Measurements from ENCODE around the gene KLF8. TPM values are rescaled to one million over a fixed set of nuclear protein-coding genes. Genes with fewer than 3 reads are reported as not detected.

The KLF8 gene
- total RNA-seq, 1 experiment from 2014 or later = 11.1 TPM

DNA sequence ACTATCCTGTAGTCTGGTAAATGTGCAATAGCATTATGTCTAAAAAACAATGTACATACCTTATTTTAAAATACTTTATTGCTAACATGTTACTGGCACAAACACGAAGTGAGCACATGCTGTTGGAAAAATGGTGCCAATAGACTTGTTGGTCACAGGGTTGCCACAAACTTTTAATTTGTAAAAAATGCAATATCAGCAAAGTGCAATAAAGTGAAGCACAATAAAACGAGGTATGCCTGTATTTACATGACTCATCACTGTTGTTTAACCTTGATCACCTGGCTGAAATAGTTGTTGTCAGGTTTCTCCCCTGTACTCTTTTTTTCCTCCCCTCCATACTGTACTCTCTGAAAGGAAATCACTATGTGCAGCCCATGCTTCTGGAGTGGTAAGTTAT lies 56.5 kb downstream of the KLF8 start (continued):
- TF ChIP-seq, protein P1, sequence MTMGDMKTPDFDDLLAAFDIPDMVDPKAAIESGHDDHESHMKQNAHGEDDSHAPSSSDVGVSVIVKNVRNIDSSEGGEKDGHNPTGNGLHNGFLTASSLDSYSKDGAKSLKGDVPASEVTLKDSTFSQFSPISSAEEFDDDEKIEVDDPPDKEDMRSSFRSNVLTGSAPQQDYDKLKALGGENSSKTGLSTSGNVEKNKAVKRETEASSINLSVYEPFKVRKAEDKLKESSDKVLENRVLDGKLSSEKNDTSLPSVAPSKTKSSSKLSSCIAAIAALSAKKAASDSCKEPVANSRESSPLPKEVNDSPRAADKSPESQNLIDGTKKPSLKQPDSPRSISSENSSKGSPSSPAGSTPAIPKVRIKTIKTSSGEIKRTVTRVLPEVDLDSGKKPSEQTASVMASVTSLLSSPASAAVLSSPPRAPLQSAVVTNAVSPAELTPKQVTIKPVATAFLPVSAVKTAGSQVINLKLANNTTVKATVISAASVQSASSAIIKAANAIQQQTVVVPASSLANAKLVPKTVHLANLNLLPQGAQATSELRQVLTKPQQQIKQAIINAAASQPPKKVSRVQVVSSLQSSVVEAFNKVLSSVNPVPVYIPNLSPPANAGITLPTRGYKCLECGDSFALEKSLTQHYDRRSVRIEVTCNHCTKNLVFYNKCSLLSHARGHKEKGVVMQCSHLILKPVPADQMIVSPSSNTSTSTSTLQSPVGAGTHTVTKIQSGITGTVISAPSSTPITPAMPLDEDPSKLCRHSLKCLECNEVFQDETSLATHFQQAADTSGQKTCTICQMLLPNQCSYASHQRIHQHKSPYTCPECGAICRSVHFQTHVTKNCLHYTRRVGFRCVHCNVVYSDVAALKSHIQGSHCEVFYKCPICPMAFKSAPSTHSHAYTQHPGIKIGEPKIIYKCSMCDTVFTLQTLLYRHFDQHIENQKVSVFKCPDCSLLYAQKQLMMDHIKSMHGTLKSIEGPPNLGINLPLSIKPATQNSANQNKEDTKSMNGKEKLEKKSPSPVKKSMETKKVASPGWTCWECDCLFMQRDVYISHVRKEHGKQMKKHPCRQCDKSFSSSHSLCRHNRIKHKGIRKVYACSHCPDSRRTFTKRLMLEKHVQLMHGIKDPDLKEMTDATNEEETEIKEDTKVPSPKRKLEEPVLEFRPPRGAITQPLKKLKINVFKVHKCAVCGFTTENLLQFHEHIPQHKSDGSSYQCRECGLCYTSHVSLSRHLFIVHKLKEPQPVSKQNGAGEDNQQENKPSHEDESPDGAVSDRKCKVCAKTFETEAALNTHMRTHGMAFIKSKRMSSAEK (CRISPR knock-in tag; IDR thresholded peaks at IDR 0.05; ENCODE audit: borderline replicate concordance) = no peak
- TF ChIP-seq, protein P2, sequence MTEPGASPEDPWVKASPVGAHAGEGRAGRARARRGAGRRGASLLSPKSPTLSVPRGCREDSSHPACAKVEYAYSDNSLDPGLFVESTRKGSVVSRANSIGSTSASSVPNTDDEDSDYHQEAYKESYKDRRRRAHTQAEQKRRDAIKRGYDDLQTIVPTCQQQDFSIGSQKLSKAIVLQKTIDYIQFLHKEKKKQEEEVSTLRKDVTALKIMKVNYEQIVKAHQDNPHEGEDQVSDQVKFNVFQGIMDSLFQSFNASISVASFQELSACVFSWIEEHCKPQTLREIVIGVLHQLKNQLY (CRISPR knock-in tag; IDR thresholded peaks at IDR 0.05) = no peak
- TF ChIP-seq, protein P3, sequence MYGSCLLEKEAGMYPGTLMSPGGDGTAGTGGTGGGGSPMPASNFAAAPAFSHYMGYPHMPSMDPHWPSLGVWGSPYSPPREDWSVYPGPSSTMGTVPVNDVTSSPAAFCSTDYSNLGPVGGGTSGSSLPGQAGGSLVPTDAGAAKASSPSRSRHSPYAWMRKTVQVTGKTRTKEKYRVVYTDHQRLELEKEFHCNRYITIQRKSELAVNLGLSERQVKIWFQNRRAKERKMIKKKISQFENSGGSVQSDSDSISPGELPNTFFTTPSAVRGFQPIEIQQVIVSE (CRISPR knock-in tag; IDR thresholded peaks at IDR 0.05; ENCODE audit: borderline replicate concordance) = no peak
- TF ChIP-seq, protein P4, sequence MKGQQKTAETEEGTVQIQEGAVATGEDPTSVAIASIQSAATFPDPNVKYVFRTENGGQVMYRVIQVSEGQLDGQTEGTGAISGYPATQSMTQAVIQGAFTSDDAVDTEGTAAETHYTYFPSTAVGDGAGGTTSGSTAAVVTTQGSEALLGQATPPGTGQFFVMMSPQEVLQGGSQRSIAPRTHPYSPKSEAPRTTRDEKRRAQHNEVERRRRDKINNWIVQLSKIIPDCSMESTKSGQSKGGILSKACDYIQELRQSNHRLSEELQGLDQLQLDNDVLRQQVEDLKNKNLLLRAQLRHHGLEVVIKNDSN (CRISPR knock-in tag; IDR thresholded peaks at IDR 0.05) = no peak
- TF ChIP-seq ZNF317 (CRISPR knock-in tag; IDR thresholded peaks at IDR 0.05; ENCODE audit: borderline replicate concordance, low read depth) = no peak
- TF ChIP-seq, protein P5, sequence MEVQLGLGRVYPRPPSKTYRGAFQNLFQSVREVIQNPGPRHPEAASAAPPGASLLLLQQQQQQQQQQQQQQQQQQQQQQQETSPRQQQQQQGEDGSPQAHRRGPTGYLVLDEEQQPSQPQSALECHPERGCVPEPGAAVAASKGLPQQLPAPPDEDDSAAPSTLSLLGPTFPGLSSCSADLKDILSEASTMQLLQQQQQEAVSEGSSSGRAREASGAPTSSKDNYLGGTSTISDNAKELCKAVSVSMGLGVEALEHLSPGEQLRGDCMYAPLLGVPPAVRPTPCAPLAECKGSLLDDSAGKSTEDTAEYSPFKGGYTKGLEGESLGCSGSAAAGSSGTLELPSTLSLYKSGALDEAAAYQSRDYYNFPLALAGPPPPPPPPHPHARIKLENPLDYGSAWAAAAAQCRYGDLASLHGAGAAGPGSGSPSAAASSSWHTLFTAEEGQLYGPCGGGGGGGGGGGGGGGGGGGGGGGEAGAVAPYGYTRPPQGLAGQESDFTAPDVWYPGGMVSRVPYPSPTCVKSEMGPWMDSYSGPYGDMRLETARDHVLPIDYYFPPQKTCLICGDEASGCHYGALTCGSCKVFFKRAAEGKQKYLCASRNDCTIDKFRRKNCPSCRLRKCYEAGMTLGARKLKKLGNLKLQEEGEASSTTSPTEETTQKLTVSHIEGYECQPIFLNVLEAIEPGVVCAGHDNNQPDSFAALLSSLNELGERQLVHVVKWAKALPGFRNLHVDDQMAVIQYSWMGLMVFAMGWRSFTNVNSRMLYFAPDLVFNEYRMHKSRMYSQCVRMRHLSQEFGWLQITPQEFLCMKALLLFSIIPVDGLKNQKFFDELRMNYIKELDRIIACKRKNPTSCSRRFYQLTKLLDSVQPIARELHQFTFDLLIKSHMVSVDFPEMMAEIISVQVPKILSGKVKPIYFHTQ (CRISPR knock-in tag; IDR thresholded peaks at IDR 0.05) = no peak
- TF ChIP-seq ZNF416 (CRISPR knock-in tag; IDR thresholded peaks at IDR 0.05) = no peak
- TF ChIP-seq, protein P6, sequence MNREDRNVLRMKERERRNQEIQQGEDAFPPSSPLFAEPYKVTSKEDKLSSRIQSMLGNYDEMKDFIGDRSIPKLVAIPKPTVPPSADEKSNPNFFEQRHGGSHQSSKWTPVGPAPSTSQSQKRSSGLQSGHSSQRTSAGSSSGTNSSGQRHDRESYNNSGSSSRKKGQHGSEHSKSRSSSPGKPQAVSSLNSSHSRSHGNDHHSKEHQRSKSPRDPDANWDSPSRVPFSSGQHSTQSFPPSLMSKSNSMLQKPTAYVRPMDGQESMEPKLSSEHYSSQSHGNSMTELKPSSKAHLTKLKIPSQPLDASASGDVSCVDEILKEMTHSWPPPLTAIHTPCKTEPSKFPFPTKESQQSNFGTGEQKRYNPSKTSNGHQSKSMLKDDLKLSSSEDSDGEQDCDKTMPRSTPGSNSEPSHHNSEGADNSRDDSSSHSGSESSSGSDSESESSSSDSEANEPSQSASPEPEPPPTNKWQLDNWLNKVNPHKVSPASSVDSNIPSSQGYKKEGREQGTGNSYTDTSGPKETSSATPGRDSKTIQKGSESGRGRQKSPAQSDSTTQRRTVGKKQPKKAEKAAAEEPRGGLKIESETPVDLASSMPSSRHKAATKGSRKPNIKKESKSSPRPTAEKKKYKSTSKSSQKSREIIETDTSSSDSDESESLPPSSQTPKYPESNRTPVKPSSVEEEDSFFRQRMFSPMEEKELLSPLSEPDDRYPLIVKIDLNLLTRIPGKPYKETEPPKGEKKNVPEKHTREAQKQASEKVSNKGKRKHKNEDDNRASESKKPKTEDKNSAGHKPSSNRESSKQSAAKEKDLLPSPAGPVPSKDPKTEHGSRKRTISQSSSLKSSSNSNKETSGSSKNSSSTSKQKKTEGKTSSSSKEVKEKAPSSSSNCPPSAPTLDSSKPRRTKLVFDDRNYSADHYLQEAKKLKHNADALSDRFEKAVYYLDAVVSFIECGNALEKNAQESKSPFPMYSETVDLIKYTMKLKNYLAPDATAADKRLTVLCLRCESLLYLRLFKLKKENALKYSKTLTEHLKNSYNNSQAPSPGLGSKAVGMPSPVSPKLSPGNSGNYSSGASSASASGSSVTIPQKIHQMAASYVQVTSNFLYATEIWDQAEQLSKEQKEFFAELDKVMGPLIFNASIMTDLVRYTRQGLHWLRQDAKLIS (CRISPR knock-in tag; IDR thresholded peaks at IDR 0.05; ENCODE audit: borderline replicate concordance) = no peak
- TF ChIP-seq ZNF219 (CRISPR knock-in tag; IDR thresholded peaks at IDR 0.05; ENCODE audit: borderline replicate concordance) = no peak
- TF ChIP-seq RELA (CRISPR knock-in tag; IDR thresholded peaks at IDR 0.05; ENCODE audit: borderline replicate concordance) = no peak
- no peak for TF ChIP-seq ZNF423 (CRISPR knock-in tag; IDR thresholded peaks at IDR 0.05)
- TF ChIP-seq, protein P7, sequence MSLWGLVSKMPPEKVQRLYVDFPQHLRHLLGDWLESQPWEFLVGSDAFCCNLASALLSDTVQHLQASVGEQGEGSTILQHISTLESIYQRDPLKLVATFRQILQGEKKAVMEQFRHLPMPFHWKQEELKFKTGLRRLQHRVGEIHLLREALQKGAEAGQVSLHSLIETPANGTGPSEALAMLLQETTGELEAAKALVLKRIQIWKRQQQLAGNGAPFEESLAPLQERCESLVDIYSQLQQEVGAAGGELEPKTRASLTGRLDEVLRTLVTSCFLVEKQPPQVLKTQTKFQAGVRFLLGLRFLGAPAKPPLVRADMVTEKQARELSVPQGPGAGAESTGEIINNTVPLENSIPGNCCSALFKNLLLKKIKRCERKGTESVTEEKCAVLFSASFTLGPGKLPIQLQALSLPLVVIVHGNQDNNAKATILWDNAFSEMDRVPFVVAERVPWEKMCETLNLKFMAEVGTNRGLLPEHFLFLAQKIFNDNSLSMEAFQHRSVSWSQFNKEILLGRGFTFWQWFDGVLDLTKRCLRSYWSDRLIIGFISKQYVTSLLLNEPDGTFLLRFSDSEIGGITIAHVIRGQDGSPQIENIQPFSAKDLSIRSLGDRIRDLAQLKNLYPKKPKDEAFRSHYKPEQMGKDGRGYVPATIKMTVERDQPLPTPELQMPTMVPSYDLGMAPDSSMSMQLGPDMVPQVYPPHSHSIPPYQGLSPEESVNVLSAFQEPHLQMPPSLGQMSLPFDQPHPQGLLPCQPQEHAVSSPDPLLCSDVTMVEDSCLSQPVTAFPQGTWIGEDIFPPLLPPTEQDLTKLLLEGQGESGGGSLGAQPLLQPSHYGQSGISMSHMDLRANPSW (CRISPR knock-in tag; conservative IDR thresholded peaks at IDR 0.05; ENCODE audit: low read depth) = no peak
- no peak for TF ChIP-seq ZNF396 (CRISPR knock-in tag; IDR thresholded peaks at IDR 0.05; ENCODE audit: borderline replicate concordance)
